ENCODE measurements around the gene CNTN5. TPM values are rescaled to one million over a fixed set of nuclear protein-coding genes. Genes with fewer than 3 reads are reported as not detected.

The CNTN5 gene
- not detected in 5 replicates for total RNA-seq (2022; extraction: Qiagen RNA extraction; ENCODE audit: low read depth)

DNA sequence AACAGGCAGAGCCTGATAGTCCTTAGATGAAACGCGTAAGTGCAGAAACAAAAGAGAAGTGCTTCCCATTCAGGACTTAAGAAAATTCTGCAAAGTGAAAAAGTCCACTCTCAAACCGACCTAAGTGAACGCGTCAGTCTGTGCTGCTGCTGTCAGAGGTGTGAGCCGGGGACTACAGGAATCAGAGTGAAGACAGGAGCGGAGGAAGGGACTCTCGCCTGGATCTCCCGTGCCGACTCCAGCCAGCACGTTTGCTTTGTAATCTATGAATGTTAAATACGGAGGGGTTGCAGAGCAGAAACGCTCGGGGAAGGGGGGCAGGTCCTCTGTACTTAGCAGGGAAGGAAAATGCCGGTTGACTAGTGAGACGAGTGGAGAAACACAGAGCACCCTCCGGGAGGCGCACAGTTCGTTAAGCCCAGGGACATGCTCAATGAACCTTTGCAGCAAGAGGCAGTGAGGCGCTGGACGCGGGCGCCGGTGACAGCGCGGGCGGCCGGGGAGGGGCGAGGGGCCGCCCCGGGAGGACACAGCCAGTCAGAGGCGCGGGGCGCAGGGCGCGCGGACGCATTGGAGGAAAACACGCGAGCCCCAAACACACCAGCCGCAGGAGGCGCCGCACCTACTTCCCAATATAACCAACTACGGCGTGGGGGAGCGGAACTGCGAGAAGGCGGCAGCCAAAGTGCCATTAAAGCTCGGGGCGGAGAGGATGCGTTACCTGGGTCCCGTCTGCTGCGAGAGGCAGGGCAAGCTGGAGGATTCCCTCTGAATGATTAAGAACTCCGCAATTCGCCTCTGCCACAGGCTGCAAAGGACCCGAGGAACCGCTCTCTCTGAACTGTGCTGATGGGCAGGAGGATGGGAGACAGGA is at the start of gene CNTN5:
Gene CNTN5 (plus strand): TSS at position 598 of the 874 bp plus-strand sequence.

